ENCODE results near the gene DNASE1L3.

GRCh38 chr3:58164199-58164879 is 46.4 kb downstream of the DNASE1L3 start:
- TF ChIP-seq CTCF (IDR thresholded peaks at IDR 0.05; ENCODE audit: poor library complexity, severe bottlenecking) (no peak), POLR2AphosphoS5 (IDR thresholded peaks at IDR 0.05) (no peak), TAF1 (IDR thresholded peaks at IDR 0.05; ENCODE audit: low read depth) (no peak), RAD21 (conservative IDR thresholded peaks at IDR 0.05) (no peak), EZH2 (IDR thresholded peaks at IDR 0.05; ENCODE audit: borderline replicate concordance, insufficient read depth, low read length, poor library complexity, severe bottlenecking) (no peak)

All from neural cell (in vitro differentiated cells).